H9 (cell line): ENCODE results near the gene PRADC1. TPM values are rescaled to one million over a fixed set of nuclear protein-coding genes. Genes with fewer than 3 reads are reported as not detected.

Experiments used
- DNase-seq: peaks from one replicate; pipeline ENCODE4 v3.0.0-alpha.2; 2017
- H2AFZ ChIP-seq: one replicate; pipeline ENCODE4 v1.6.1; 2013; ENCODE audit warnings: mild to moderate bottlenecking, low read length, control low read depth, moderate library complexity
- H2AK5ac ChIP-seq: 2 replicates; pipeline ENCODE4 v1.6.1; 2013; ENCODE audit warnings: low read length, control low read depth, mixed read lengths; ENCODE audit not compliant: insufficient read length
- H2BK120ac ChIP-seq: one replicate; pipeline ENCODE4 v1.6.1; 2013; ENCODE audit warnings: low read depth, mild to moderate bottlenecking, low read length, control low read depth, inconsistent platforms; ENCODE audit not compliant: poor library complexity, severe bottlenecking
- H2BK12ac ChIP-seq: 2 replicates; pipeline ENCODE4 v1.6.1; 2013; ENCODE audit warnings: low read length, control low read depth, mixed read lengths, low read depth; ENCODE audit not compliant: insufficient read length
- H2BK15ac ChIP-seq: 2 replicates; pipeline ENCODE4 v1.6.1; 2013; ENCODE audit warnings: low read depth, low read length, control low read depth
- H2BK20ac ChIP-seq: one replicate; pipeline ENCODE4 v1.6.1; 2013; ENCODE audit warnings: low read depth, mild to moderate bottlenecking, low read length, control low read depth, inconsistent platforms; ENCODE audit not compliant: poor library complexity, severe bottlenecking
- H2BK5ac ChIP-seq: 2 replicates; pipeline ENCODE4 v1.6.1; 2013; ENCODE audit warnings: low read length, control low read depth, mixed read lengths; ENCODE audit not compliant: insufficient read length
- H3K14ac ChIP-seq: 2 replicates; pipeline ENCODE4 v1.6.1; 2013; ENCODE audit warnings: low read length, control low read depth; ENCODE audit not compliant: insufficient read depth
- H3K18ac ChIP-seq: 2 replicates; pipeline ENCODE4 v1.6.1; 2013; ENCODE audit warnings: low read depth, mild to moderate bottlenecking, mixed read lengths, low read length, control low read depth; ENCODE audit not compliant: insufficient read length
- H3K23ac ChIP-seq: 2 replicates; pipeline ENCODE4 v1.6.1; 2013; ENCODE audit warnings: low read length, control low read depth, mixed read lengths, low read depth; ENCODE audit not compliant: insufficient read length
- H3K23me2 ChIP-seq: 2 replicates; pipeline ENCODE4 v1.6.1; 2013; ENCODE audit warnings: low read depth, mild to moderate bottlenecking, mixed read lengths, low read length, control low read depth; ENCODE audit not compliant: insufficient read length, poor library complexity, severe bottlenecking
- H3K27ac ChIP-seq: 2 replicates; pipeline ENCODE4 v1.5.1; 2013; ENCODE audit warnings: low read length, control low read depth, mixed read lengths, low read depth; ENCODE audit not compliant: insufficient read length
- H3K27me3 ChIP-seq: 2 replicates; pipeline ENCODE4 v1.6.1; 2013; ENCODE audit warnings: low read length, control low read depth, inconsistent platforms; ENCODE audit not compliant: insufficient read depth
- H3K4ac ChIP-seq: 2 replicates; pipeline ENCODE4 v1.6.1; 2013; ENCODE audit warnings: low read depth, mild to moderate bottlenecking, control low read depth, inconsistent platforms, low read length, moderate library complexity
- H3K4me1 ChIP-seq: 2 replicates; pipeline ENCODE4 v1.6.1; 2013; ENCODE audit warnings: low read length, control low read depth, inconsistent platforms; ENCODE audit not compliant: insufficient read depth
- H3K4me2 ChIP-seq: 2 replicates; pipeline ENCODE4 v1.6.1; 2013; ENCODE audit warnings: low read length, control low read depth, mixed read lengths; ENCODE audit not compliant: insufficient read length, insufficient read depth
- H3K56ac ChIP-seq: 2 replicates; pipeline ENCODE4 v1.6.1; 2013; ENCODE audit warnings: low read depth, mild to moderate bottlenecking, mixed read lengths, low read length, control low read depth; ENCODE audit not compliant: insufficient read length
- H3K79me1 ChIP-seq: 2 replicates; pipeline ENCODE4 v1.6.1; 2013; ENCODE audit warnings: low read depth, mild to moderate bottlenecking, moderate library complexity, low read length, control low read depth, inconsistent platforms; ENCODE audit not compliant: insufficient read depth, poor library complexity, severe bottlenecking
- H3K79me2 ChIP-seq: 2 replicates; pipeline ENCODE4 v1.6.1; 2013; ENCODE audit warnings: low read length, control low read depth, inconsistent platforms; ENCODE audit not compliant: insufficient read depth
- H3K9ac ChIP-seq: 2 replicates; pipeline ENCODE4 v1.6.1; 2013; ENCODE audit warnings: low read length, control low read depth, mixed read lengths; ENCODE audit not compliant: insufficient read length; ENCODE audit errors: extremely low read depth
- H3K9me3 ChIP-seq: one replicate; pipeline ENCODE4 v1.6.1; 2013; ENCODE audit warnings: low read depth, low read length, inconsistent platforms; ENCODE audit not compliant: control insufficient read depth
- H3T11ph ChIP-seq: one replicate; pipeline ENCODE4 v1.6.1; 2013; ENCODE audit warnings: mild to moderate bottlenecking, low read length, control low read depth, inconsistent platforms
- H4K20me1 ChIP-seq: one replicate; pipeline ENCODE4 v1.6.1; 2013; ENCODE audit not compliant: control insufficient read depth, insufficient read length, insufficient read depth
- H4K5ac ChIP-seq: 2 replicates; pipeline ENCODE4 v1.6.1; 2013; ENCODE audit warnings: low read depth, mild to moderate bottlenecking, mixed read lengths, low read length, control low read depth; ENCODE audit not compliant: insufficient read length
- H4K8ac ChIP-seq: replicated peaks from 2 replicates; pipeline ENCODE4 v1.6.1; 2013; ENCODE audit warnings: low read length, control low read depth, mixed read lengths, low read depth; ENCODE audit not compliant: insufficient read length
- H4K91ac ChIP-seq: 2 replicates; pipeline ENCODE4 v1.6.1; 2013; ENCODE audit warnings: low read depth, mild to moderate bottlenecking, moderate library complexity, mixed read lengths, low read length, control low read depth; ENCODE audit not compliant: insufficient read length
- H3K27ac Mint-ChIP-seq, 3 experiments: 2 replicates in 2 of 3; 3 replicates in 1 of 3; pipeline ENCODE4 v1.8.0; 2020 to 2021; ENCODE audit warnings: mixed read lengths in 3 of 3, mild to moderate bottlenecking in 1 of 3, moderate library complexity in 1 of 3
- H3K27me3 Mint-ChIP-seq: 2 replicates; pipeline ENCODE4 v1.8.0; 2021; ENCODE audit warnings: low read depth, mild to moderate bottlenecking, moderate library complexity, mixed read lengths
- H3K36me3 Mint-ChIP-seq, 3 experiments: 2 replicates in 2 of 3; 3 replicates in 1 of 3; pipeline ENCODE4 v1.8.0; 2020 to 2021; ENCODE audit warnings: low read depth in 3 of 3, mixed read lengths in 3 of 3; ENCODE audit not compliant: insufficient read depth in 1 of 3
- H3K4me1 Mint-ChIP-seq, 2 experiments: 2 replicates each; pipeline ENCODE4 v1.8.0; 2020; ENCODE audit warnings: mixed read lengths in 2 of 2
- H3K4me3 Mint-ChIP-seq, 2 experiments: 2 replicates in 1 of 2; 3 replicates in 1 of 2; pipeline ENCODE4 v1.8.0; 2020 to 2021; ENCODE audit warnings: mild to moderate bottlenecking in 2 of 2, mixed read lengths in 2 of 2, moderate library complexity in 1 of 2
- H3K9me3 Mint-ChIP-seq, 2 experiments: 2 replicates in 1 of 2; 3 replicates in 1 of 2; pipeline ENCODE4 v1.8.0; 2020; ENCODE audit warnings: mild to moderate bottlenecking in 2 of 2, mixed read lengths in 2 of 2, moderate library complexity in 1 of 2
- CTCF ChIP-seq: fragments of 200-600 bp; sonication (generic); conservative IDR thresholded peaks from 3 replicates; pipeline ENCODE4 v1.8.0; 2021; ENCODE audit warnings: antibody characterized with exemption, mild to moderate bottlenecking
- WGBS: extraction: QIAGEN DNeasy Blood & Tissue Kit; methylation state at CpG from one replicate; pipeline ENCODE4 v1.1.7; 2013; ENCODE audit warnings: missing lambda C conversion rate, low lambda C conversion rate, mixed read lengths; ENCODE audit not compliant: insufficient read length; ENCODE audit errors: extremely low coverage; 5-methylcytosine and 5-hydroxymethylcytosine counted together
- total RNA-seq: library from RNA; stranded (reverse); gene quantifications from 2 replicates; pipeline ENCODE4 v1.2.1, GENCODE V29; 2021

Gene PRADC1
- total RNA-seq, 1 experiment from 2014 or later = 9.6 TPM

- H4K20me1 ChIP-seq = no peaks in the 10 kb centered on the region
- H2BK120ac ChIP-seq = no peak overlapping the region
- H4K91ac ChIP-seq = no peak overlapping the region
- H2AK5ac ChIP-seq = no peak overlapping the region
- H3K36me3 Mint-ChIP-seq = peaks cover 2 to 13% (median 10%) of the 10 kb centered on the region in 3 experiments; a peak in 6 of 7 replicates
- H3K79me1 ChIP-seq = no peaks in the 10 kb centered on the region
- peak overlapping the region; percentile 27 for H3K9ac ChIP-seq
- H3K27me3 ChIP-seq = no peaks in the 10 kb centered on the region; the same call in 1 of the 2 replicates
- no peaks in the 10 kb centered on the region for H3K9me3 ChIP-seq
- H4K5ac ChIP-seq = no peak overlapping the region
- no peak for DNase-seq
- H3T11ph ChIP-seq = no peak overlapping the region
- no peak for TF ChIP-seq CTCF
- H2BK20ac ChIP-seq = no peak overlapping the region
- H3K18ac ChIP-seq = no peak overlapping the region
- no peak overlapping the region for H3K27ac Mint-ChIP-seq
- H3K4me2 ChIP-seq = peak overlapping the region; percentile 63
- H3K4ac ChIP-seq = no peak overlapping the region
- H2AFZ ChIP-seq = no peak overlapping the region
- peak overlapping the region; percentile 14; the same call in 1 of the 2 replicates for H3K14ac ChIP-seq
- whole genome bisulfite sequencing = no CpG with 5 or more reads among the region's 14 CpGs
- peaks cover 3% of the 10 kb centered on the region; the same call in 1 of the 2 replicates for H3K4me1 ChIP-seq
- H3K4me3 Mint-ChIP-seq = peak overlapping the region; percentile 64 to 74
- H3K23ac ChIP-seq = no peak overlapping the region
- no peak overlapping the region for H2BK5ac ChIP-seq
- H4K8ac ChIP-seq = no peak overlapping the region
- H3K23me2 ChIP-seq = peaks cover 9% of the 10 kb centered on the region
- no peak overlapping the region for H3K27ac ChIP-seq
- peaks cover 9 to 24% of the 10 kb centered on the region in 2 experiments for H3K4me1 Mint-ChIP-seq
- H2BK15ac ChIP-seq = no peak overlapping the region
- H3K27me3 Mint-ChIP-seq = peaks cover 44% of the 10 kb centered on the region
- no peaks in the 10 kb centered on the region for H3K79me2 ChIP-seq
- no peaks in the 10 kb centered on the region for H3K9me3 Mint-ChIP-seq
- H2BK12ac ChIP-seq = no peak overlapping the region
- H3K56ac ChIP-seq = no peak overlapping the region
Observed at GRCh38 chr2:73268366-73268829, 35.4 kb upstream of the PRADC1 start.
